Natural killer cell treated with Interleukin-12 subunit alpha and Interleukin-12 subunit beta and Interleukin-15 and Interleukin-18, amount 100 ng/mL, for 72 hours (primary cell): ENCODE data around the gene ZNF160. TPM values are rescaled to one million over a fixed set of nuclear protein-coding genes. Genes with fewer than 3 reads are reported as not detected.
"Not testable (repeated sequence)": the region's sequence is repeated elsewhere in the genome, so short reads cannot be mapped to it uniquely, and the experiment has no call there.

Experiments used
- ATAC-seq, 2 donors: fragments of 150-1000 bp; cut with Tn5 transposase in 1 of 2; sonication (Bioruptor Pico), chemical (Tn5 transposase) in 1 of 2; 2 replicates each; pipeline ENCODE4 v1.10.0; 2021
- DNase-seq: peaks from one replicate; pipeline ENCODE4 v3.0.0; 2022; ENCODE audit warnings: low spot score
- H3K27ac Mint-ChIP-seq, 2 donors: 1 replicate in 1 of 2; 2 replicates in 1 of 2; pipeline ENCODE4 v1.8.0; 2022; ENCODE audit warnings: mixed read lengths in 2 of 2, mild to moderate bottlenecking in 1 of 2, moderate library complexity in 1 of 2
- H3K27me3 Mint-ChIP-seq, 2 donors: 1 replicate in 1 of 2; 2 replicates in 1 of 2; pipeline ENCODE4 v1.8.0; 2022; ENCODE audit warnings: mixed read lengths in 2 of 2
- H3K36me3 Mint-ChIP-seq: one replicate; pipeline ENCODE4 v1.8.0; 2022; ENCODE audit warnings: mixed read lengths
- H3K4me1 Mint-ChIP-seq, 2 donors: 1 replicate in 1 of 2; 2 replicates in 1 of 2; pipeline ENCODE4 v1.8.0; 2022; ENCODE audit warnings: low read depth in 2 of 2, mixed read lengths in 2 of 2, mild to moderate bottlenecking in 1 of 2
- H3K4me3 Mint-ChIP-seq: one replicate; pipeline ENCODE4 v1.8.0; 2022; ENCODE audit warnings: mixed read lengths
- H3K9me3 Mint-ChIP-seq: 2 replicates; pipeline ENCODE4 v1.8.0; 2022; ENCODE audit warnings: mixed read lengths
- total RNA-seq, 2 donors: library from RNA; stranded (reverse); gene quantifications; one replicate each; pipeline ENCODE4 v1.2.3, GENCODE V29; 2022

The ZNF160 gene
- total RNA-seq, result 10 to 100 TPM; 31.3 to 41.4 TPM

DNA sequence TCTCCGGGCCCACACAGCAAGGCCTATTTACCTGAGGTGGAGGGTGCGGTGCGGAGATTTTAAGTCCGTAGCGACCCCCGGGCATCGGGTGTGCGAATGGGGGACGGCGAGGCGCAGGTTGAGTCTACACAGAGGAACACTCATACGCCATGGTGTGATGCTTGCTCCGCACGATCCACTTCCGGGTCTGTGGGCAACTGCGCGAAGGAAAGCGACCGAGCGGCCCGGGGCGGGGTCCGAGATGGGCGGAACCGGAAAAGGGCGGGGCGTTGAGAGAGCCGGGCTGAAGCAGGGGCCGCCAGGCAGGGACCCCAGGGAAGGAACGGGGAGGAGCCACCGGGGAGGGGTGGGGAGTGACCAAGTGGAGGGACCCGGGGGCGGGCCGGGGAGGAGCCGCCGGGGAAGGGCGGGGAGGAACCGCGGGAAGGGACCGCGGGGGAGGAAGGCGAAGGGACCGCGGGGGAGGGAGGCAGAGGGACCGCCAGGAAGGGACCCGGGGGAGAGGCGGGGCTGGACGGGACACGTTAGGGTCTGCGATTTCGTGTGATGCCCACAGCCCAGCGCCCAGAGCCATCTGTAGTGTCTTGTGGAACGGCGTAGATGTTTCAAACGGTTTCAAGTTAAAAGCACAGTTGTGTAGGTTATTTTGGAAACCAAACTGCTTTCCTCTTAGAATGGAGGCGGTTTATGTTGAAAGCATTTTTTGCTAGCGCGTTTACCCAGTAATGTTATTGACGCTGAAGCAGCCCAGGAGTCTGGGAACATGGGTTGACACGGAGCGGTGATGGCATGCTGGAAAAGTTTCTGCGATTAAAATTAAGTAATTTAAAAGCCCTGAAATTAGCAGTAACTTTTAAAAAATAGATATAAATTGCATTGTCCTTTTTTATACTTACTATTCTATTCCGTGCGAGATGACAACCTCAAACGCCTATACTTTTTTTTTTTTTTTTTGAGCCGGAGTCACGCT lies at the start of gene ZNF160:
TSS of gene ZNF160 (minus strand) at position 189 of the 970 bp plus-strand sequence. CDS start 17,146 bp downstream, outside the sequence.
- H3K4me1 Mint-ChIP-seq, result peaks cover 14 to 20% of the 10 kb centered on the region in 2 donors
- H3K4me3 Mint-ChIP-seq, result peak within 1 kb of the TSS; percentile 89
- DNase-seq (peak; percentile 100), ATAC-seq (peak; percentile 99 to 100)
- H3K36me3 Mint-ChIP-seq, result peaks cover 12% of the 10 kb centered on the region
- H3K9me3 Mint-ChIP-seq, result peaks cover 7% of the 10 kb centered on the region
- no peaks in the 10 kb centered on the region for H3K27me3 Mint-ChIP-seq
- peak within 1 kb of the TSS; percentile 73 to 87 for H3K27ac Mint-ChIP-seq

DNA sequence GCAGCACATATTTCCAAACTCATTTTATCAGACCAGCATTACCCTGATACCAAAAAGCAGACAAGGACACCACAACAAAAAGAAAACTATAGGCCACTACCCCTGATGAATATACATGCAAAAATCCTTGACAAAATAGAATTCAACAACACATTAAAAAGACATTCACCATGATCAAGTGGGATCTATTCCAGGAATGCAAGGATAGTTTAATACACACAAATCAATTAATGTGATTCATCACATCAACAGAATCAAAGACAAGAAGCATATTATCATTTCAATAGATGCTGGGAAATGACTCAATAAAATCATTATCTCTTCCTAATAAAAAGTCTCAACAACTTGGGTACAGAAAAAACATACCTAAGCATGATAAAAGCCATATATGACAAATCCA lies 44.4 kb upstream of the ZNF160 start:
- Mint-ChIP-seq H3K9me3 (peaks cover 19% of the 10 kb centered on the region), H3K27ac (no peak overlapping the region), H3K4me3 (no peak overlapping the region), H3K27me3 (no peaks in the 10 kb centered on the region), H3K4me1 (no peaks in the 10 kb centered on the region), H3K36me3 (peaks cover 56% of the 10 kb centered on the region)
- no peak for DNase-seq
- ATAC-seq, result no peak

DNA sequence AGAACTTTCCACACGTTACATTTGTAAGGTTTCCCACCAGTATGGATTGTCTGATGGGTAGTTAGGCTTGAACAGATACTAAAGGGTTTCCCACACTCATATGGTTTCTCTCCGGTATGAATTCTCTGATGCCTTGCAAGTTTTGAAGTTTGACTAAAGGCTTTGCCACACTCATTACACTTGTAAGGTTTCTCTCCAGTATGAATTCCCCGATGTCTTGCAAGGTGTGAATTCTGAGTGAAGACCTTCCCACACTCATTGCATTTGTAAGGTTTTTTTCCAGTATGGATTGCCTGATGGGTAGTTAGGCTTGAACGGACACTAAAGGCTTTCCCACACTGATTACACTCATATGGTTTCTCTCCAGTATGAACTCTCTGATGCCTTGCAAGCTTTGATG lies 37.1 kb upstream of the ZNF160 start:
- Mint-ChIP-seq H3K36me3 (peaks cover 58% of the 10 kb centered on the region), H3K4me1 (no peaks in the 10 kb centered on the region), H3K9me3 (peaks cover 27% of the 10 kb centered on the region), H3K27ac (no peak overlapping the region), H3K27me3 (no peaks in the 10 kb centered on the region), H3K4me3 (no peak overlapping the region)
- no peak for ATAC-seq
- DNase-seq, result no peak

GRCh38 chr19:53136432-53136831 lies 33.2 kb upstream of the ZNF160 start:
- ATAC-seq (no peak), DNase-seq (no peak)
- no peak overlapping the region for H3K4me3 Mint-ChIP-seq
- no peak overlapping the region for H3K27ac Mint-ChIP-seq
- H3K9me3 Mint-ChIP-seq, result peaks cover 29% of the 10 kb centered on the region
- H3K36me3 Mint-ChIP-seq, result peaks cover 51% of the 10 kb centered on the region
- peaks cover 6 to 10% of the 10 kb centered on the region in 2 donors for H3K4me1 Mint-ChIP-seq
- peaks cover 7 to 9% of the 10 kb centered on the region in 2 donors for H3K27me3 Mint-ChIP-seq

DNA sequence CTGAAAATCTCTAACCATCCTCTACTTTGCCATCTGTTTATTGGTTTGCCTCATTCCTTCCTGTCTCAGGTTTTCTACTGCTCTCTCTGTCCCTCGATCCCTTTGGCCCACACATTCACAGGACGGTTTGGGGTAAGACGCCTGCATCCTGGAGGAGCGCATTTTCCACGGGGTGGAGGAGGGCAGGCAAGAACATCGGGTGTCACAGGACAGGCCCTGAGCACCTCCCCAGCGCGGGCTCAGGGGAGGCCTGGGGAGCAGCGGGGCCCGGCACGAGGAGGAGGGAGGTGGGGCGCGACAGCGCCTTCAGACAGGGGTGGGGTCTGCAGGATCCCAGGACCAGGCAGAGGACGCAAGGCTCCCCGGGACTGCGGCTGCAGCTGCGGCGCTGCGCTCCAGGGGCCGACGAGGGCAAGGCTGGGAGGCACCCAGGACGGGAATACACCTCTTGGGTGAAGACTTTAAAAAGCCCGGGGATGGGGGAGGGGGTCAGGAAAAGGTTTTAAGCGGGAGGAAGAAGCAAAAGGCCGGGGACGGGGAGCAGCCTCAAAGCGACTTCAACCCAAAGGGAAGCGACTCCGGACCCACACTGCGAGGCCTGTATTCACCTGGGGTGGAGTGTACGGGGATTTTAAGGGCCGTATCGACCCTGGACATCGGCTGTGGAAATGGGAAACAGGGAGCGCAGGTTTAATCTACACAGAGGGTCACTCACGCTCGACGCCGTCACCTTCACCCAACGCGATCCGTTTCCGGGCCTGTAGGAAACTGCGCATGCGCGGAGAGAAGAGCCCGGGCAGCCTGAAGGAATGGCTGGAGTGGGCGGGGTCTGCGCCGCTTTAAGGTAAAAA lies 29.1 kb upstream of the ZNF160 start, which contains the start of gene ZNF415:
TSS of gene ZNF415 (minus strand) at position 770 of the 851 bp plus-strand sequence. CDS start 10,234 bp downstream, outside the sequence.
- Mint-ChIP-seq H3K36me3 (peaks cover 29% of the 10 kb centered on the region), H3K27me3 (peaks cover 9 to 13% of the 10 kb centered on the region in 2 donors), H3K27ac (peak within 1 kb of the TSS in 1 of 2 donors; percentile 17), H3K4me3 (peak within 1 kb of the TSS; percentile 53), H3K9me3 (peaks cover 20% of the 10 kb centered on the region), H3K4me1 (peaks cover 6 to 12% of the 10 kb centered on the region in 2 donors)
- DNase-seq (peak; percentile 83), ATAC-seq (peak; percentile 59 to 83)

GRCh38 chr19:53131727-53132126 lies 28.5 kb upstream of the ZNF160 start:
- peaks cover 9 to 13% of the 10 kb centered on the region in 2 donors for H3K27me3 Mint-ChIP-seq

DNA sequence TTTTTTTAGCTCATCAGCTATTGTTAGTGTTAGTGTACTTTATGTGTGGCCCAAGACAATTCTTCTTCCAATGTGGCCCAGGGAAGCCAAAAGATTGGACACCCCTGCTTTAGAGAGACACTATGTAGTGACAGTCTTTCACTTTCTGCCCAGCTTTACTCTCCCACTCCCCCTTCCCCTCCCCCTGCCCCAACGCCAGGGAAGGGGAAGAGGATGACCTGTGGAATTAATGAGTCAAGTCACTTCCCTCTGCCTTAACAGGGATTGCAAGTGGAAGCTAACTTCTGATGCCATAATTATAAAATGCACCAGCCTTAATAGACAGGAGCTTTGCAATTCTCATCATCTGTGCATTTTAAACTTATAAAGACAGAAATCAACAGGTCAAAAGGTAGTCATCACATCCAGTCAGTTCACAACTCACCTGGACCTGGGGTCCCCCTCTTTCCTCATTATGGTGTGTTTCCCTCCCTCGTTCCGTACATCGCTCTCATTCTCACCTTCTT lies 27.9 kb upstream of the ZNF160 start:
- peak overlapping the region; percentile 53 for H3K4me3 Mint-ChIP-seq
- peaks cover 6 to 12% of the 10 kb centered on the region in 2 donors for H3K4me1 Mint-ChIP-seq
- peaks cover 9 to 13% of the 10 kb centered on the region in 2 donors for H3K27me3 Mint-ChIP-seq
- no peak overlapping the region for H3K27ac Mint-ChIP-seq
- ATAC-seq (no peak), DNase-seq (no peak)
- H3K36me3 Mint-ChIP-seq, result peaks cover 25% of the 10 kb centered on the region
- H3K9me3 Mint-ChIP-seq, result peaks cover 20% of the 10 kb centered on the region

More at GRCh38 chr19:53131727-53132126, 28.5 kb upstream of the ZNF160 start:
- H3K9me3 Mint-ChIP-seq, result peaks cover 20% of the 10 kb centered on the region
- peaks cover 6 to 12% of the 10 kb centered on the region in 2 donors for H3K4me1 Mint-ChIP-seq
- ATAC-seq, result no peak
- peak overlapping the region in 1 of 2 donors; percentile 17 for H3K27ac Mint-ChIP-seq
- peak overlapping the region; percentile 53 for H3K4me3 Mint-ChIP-seq
- DNase-seq, result no peak
- peaks cover 25% of the 10 kb centered on the region for H3K36me3 Mint-ChIP-seq

- ATAC-seq, result no peak
- peaks cover 9 to 13% of the 10 kb centered on the region in 2 donors for H3K27me3 Mint-ChIP-seq
- H3K4me1 Mint-ChIP-seq, result peaks cover 6 to 12% of the 10 kb centered on the region in 2 donors
- DNase-seq, result no peak
- H3K36me3 Mint-ChIP-seq, result peaks cover 25% of the 10 kb centered on the region
- no peak overlapping the region for H3K4me3 Mint-ChIP-seq
- H3K9me3 Mint-ChIP-seq, result peaks cover 17% of the 10 kb centered on the region
- H3K27ac Mint-ChIP-seq, result no peak overlapping the region
Measured at GRCh38 chr19:53130506-53130905, 27.3 kb upstream of the ZNF160 start.

DNA sequence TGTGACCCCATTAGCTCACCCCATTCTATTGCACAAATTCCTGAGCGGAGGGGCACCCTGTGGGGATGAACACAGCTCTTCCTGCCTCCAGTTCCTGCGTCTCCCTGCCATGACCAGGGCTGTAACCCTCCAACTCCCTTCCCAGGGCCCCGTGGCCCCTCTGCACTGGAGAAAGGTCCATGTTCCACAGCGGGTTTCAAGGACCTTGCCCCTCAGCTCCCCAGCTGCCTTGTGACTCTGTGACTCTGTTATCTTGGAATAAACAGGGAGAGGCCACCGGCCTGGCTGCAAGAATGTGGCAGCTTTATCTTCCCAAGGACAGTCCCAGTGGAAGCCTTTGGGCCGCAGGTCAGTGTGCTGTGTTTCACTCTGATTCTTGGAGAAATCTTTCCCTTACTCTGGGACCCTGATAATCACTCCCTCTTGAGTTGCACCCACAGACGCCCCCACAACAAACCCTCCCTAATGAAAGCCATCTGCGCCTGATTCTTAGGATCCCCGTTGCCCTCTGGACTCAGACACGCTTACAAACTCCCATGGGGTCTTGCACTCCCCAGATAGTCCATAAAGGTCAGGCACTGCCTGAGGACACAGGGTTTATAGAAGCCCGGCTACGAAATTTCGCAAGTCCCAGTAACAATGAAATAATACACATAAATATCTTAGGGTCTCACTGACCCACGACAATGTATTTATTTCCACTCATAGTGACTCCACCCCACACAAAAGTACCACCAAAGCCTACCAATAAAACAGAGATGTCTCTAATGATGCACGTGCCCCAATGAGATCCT lies 23.7 kb upstream of the ZNF160 start:
- not testable (repeated sequence) for DNase-seq, ATAC-seq, H3K27ac Mint-ChIP-seq, H3K9me3 Mint-ChIP-seq, H3K4me3 Mint-ChIP-seq
- Mint-ChIP-seq H3K27me3 (peaks cover 8 to 10% of the 10 kb centered on the region in 2 donors), H3K4me1 (peaks cover 3 to 11% of the 10 kb centered on the region in 2 donors), H3K36me3 (peaks cover 19% of the 10 kb centered on the region)

DNA sequence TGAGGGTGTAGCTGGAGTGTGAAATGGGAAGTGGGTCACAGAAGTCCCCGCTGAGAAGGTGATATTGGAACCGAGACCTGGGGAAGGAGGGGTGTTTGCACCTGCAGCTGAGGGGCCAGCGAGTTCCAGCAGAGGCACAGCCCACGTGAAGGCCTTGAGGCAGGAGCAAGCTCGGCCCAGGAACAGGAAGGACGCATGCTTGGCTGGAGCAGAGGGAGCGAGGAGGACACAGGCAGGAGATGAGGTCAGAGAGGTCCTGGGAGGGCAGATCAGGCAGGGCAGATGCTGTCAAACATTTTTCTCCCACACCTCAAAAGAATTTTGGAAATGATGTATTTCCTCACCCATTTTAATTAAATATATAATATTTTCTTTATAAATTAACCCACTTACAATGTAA lies 20.2 kb upstream of the ZNF160 start:
- Mint-ChIP-seq H3K36me3 (peaks cover 11% of the 10 kb centered on the region), H3K4me3 (no peak overlapping the region), H3K4me1 (peaks cover 0 to 5% of the 10 kb centered on the region in 2 donors), H3K27me3 (peaks cover 0 to 4% of the 10 kb centered on the region in 2 donors), H3K9me3 (peaks cover 4% of the 10 kb centered on the region), H3K27ac (no peak overlapping the region)
- ATAC-seq (no peak), DNase-seq (no peak)

DNA sequence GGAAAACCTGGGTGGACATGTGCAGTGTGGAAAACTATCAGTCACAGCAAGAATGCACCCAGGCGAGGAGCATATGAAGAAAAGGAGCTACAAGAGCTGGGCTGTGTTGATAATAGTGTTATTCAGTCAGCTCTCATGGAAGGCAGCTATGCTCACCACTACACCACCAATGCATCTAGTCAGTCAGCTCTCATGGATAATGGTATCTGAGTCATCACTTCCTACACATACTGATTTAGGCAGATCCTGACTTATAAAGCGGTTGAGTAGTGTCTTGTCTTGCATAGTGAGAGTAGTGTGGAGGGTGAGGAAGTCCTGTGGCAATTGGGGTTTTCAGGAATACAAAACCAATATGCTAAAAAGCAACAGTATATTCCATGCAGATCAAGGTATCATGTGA lies 9.1 kb upstream of the ZNF160 start:
- H3K4me1 Mint-ChIP-seq, result no peaks in the 10 kb centered on the region
- H3K36me3 Mint-ChIP-seq, result peaks cover 46% of the 10 kb centered on the region
- H3K4me3 Mint-ChIP-seq, result no peak overlapping the region
- H3K9me3 Mint-ChIP-seq, result peaks cover 13% of the 10 kb centered on the region
- no peak for DNase-seq
- no peak for ATAC-seq
- H3K27ac Mint-ChIP-seq, result no peak overlapping the region
- peaks cover 0 to 12% of the 10 kb centered on the region in 2 donors for H3K27me3 Mint-ChIP-seq

- no peaks in the 10 kb centered on the region for H3K4me1 Mint-ChIP-seq
- H3K9me3 Mint-ChIP-seq, result peaks cover 4% of the 10 kb centered on the region
- no peak for DNase-seq
- H3K27ac Mint-ChIP-seq, result no peak overlapping the region
- H3K36me3 Mint-ChIP-seq, result peaks cover 24% of the 10 kb centered on the region
- no peak for ATAC-seq
- H3K4me3 Mint-ChIP-seq, result no peak overlapping the region
- peaks cover 0 to 12% of the 10 kb centered on the region in 2 donors for H3K27me3 Mint-ChIP-seq
Measured at GRCh38 chr19:53109527-53109926, 6.3 kb upstream of the ZNF160 start.
